Stimulated activated naive B cell treated with anti-CD40 and anti-IgM and Interleukin-4, amounts not matched to agents 10 μg/mL and 1 μg/mL and 100 μg/mL, for 72 hours (primary cell): ENCODE measurements around the gene RASD2.
A peak's percentile ranks its signal among the peaks of the same experiment; 100 is the strongest.

ENCODE experiments used
- ATAC-seq, 2 donors: fragments of 150-1000 bp; cut with Tn5 transposase; replicated peaks; 2 replicates each; pipeline ENCODE4 v1.10.0; 2021; ENCODE audit warnings: moderate library complexity in 1 of 2
- DNase-seq: peaks from one replicate; pipeline ENCODE4 v3.0.0; 2021
- H3K27ac Mint-ChIP-seq: one replicate; pipeline ENCODE4 v1.8.0; 2022; ENCODE audit warnings: mild to moderate bottlenecking, mixed read lengths
- H3K27me3 Mint-ChIP-seq, 2 donors: one replicate each; pipeline ENCODE4 v1.8.0; 2022; ENCODE audit warnings: mixed read lengths in 2 of 2
- H3K36me3 Mint-ChIP-seq, 2 donors: one replicate each; pipeline ENCODE4 v1.8.0; 2022; ENCODE audit warnings: mixed read lengths in 2 of 2, mild to moderate bottlenecking in 1 of 2
- H3K4me1 Mint-ChIP-seq, 2 donors: one replicate each; pipeline ENCODE4 v1.8.0; 2022; ENCODE audit warnings: mixed read lengths in 2 of 2, mild to moderate bottlenecking in 1 of 2
- H3K4me3 Mint-ChIP-seq, 2 donors: one replicate each; pipeline ENCODE4 v1.8.0; 2022; ENCODE audit warnings: mild to moderate bottlenecking in 2 of 2, mixed read lengths in 2 of 2, moderate library complexity in 1 of 2
- H3K9me3 Mint-ChIP-seq, 2 donors: one replicate each; pipeline ENCODE4 v1.8.0; 2022; ENCODE audit warnings: mixed read lengths in 2 of 2, mild to moderate bottlenecking in 1 of 2

The RASD2 gene

DNA sequence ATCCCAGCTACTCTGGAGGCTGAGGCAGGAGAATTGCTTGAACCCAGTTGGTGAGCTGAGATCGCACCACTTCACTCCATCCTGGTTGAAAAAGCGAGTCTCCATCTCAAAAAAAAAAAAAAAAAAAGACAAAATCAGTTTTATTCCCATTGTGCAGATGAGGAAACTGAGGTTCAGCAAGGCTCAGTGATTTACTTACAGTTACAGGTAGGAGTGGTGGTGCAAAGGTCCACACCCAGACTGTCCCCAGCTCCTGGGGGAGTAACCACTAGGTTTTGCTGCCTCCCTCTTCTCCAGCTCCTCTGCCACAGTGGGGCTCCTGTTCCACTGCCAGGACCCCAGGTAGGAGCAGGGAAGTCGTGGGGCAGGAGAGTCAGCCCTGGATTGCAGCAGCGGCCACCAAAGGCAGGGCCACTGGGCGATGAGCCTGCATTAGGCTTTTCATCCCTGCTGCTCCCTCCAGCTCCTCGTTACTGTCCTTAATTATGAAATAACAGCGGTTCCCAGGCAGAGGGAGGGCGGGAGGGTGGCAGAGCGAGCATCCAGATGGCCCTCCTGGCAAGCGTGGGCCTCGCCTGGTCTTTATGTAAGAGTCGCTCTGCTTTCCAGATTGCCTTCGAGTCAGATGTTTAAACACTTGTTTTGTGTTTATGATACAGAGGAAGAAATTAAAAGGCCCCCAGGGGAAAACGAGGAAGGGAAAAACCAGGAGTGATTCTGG, 15.5 kb upstream of the RASD2 start:
- Mint-ChIP-seq H3K4me1 (peaks cover 13 to 18% of the 10 kb centered on the region in 2 donors), H3K36me3 (peaks cover 1 to 3% of the 10 kb centered on the region in 2 donors), H3K9me3 (no peaks in the 10 kb centered on the region), H3K27ac (no peak overlapping the region), H3K27me3 (peaks cover 27 to 29% of the 10 kb centered on the region in 2 donors), H3K4me3 (no peak overlapping the region)
- no peak for DNase-seq
- ATAC-seq = no peak

DNA sequence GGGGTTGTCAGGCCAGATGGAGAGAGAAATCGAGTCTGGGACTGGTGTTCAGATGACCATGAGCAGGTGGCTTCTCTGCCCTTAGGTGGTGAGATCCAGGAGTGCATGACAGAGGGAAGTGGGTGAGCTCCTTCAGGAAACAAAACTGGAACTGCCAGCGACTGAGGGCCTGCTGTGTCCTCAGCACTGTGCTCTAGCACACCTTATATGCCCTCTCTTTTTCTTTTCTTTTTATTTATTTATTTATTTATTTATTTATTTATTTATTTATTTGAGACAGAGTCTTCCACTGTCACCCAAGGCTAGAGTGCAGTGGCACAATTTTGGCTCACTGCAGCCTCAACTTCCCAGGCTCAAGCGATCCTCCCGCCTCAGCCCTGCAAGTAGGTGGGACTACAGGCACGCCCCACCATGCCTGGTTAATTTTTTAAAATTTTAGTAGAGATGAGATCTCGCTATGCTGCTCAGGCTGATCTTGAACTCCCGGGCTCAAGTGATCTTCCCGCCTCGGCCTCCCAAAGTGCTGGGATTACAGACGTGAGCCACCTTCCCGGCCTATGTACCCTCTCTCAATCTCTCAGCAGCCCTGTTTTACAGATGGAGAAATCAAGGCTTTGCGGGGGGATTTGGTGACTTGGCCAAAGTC, 14.8 kb upstream of the RASD2 start:
- peaks cover 1 to 3% of the 10 kb centered on the region in 2 donors for H3K36me3 Mint-ChIP-seq
- DNase-seq (no peak), ATAC-seq (no peak)
- no peak overlapping the region for H3K4me3 Mint-ChIP-seq
- peaks cover 20 to 22% of the 10 kb centered on the region in 2 donors for H3K27me3 Mint-ChIP-seq
- H3K4me1 Mint-ChIP-seq = peaks cover 13 to 18% of the 10 kb centered on the region in 2 donors
- no peaks in the 10 kb centered on the region for H3K9me3 Mint-ChIP-seq
- no peak overlapping the region for H3K27ac Mint-ChIP-seq

DNA sequence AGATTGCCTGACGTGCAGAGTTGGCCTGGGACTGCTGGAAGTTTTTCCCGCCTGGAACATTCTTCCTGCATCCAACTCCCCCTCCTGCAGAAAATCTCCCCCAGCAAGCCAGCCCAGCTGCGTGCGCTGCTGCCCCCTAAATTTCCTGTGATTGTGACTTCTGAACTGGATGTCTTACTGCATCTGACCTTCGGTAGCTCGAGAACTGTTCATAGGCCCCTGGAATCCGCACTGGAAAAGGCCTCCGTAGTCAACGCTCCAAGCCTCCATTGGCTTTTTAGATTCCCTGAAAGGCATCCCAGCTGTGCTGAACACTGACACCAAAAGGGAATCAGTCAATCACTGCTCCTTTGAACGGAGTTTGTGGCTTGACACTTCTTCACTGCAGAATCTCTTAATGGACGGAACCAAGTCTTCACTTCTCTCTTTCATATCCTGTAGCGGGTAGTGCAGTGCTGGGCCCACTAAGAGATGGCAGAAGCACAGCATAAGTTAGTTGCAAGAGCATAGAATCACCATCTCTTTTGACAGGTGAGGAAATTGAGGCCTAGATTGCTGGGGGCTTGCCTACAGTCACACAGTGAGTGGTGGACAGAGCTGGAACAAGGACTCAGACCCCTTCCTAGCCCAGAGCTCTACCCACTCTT, 14.2 kb upstream of the RASD2 start:
- DNase-seq = no peak
- H3K4me1 Mint-ChIP-seq = peaks cover 13 to 18% of the 10 kb centered on the region in 2 donors
- H3K9me3 Mint-ChIP-seq = no peaks in the 10 kb centered on the region
- H3K36me3 Mint-ChIP-seq = peaks cover 1 to 3% of the 10 kb centered on the region in 2 donors
- peaks cover 14 to 15% of the 10 kb centered on the region in 2 donors for H3K27me3 Mint-ChIP-seq
- H3K27ac Mint-ChIP-seq = no peak overlapping the region
- ATAC-seq = peak in 1 of 2 donors; percentile 43
- H3K4me3 Mint-ChIP-seq = no peak overlapping the region

DNA sequence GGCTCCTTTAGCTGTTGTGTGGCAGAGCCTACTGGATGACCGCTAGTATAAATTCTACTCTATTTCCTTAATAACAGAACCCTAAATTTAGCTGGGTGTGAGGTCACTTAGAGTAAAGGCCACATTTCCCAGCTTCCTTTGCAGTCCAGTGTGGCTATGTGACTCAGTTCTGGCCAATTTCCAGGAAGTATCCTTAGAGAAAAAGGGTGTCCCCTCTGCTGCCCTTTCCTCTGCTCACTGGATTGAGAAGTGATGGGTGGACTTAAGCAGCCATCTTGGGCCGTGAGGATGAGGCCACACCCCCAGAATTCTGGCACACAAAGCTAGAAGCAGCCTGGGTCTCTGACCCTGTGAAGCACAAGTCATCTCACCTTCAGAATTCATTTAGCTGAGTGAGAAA, 11.7 kb upstream of the RASD2 start:
- ATAC-seq = no peak
- no peak for DNase-seq
- Mint-ChIP-seq H3K4me3 (no peak overlapping the region), H3K27me3 (peaks cover 5 to 6% of the 10 kb centered on the region in 2 donors), H3K36me3 (peaks cover 1 to 3% of the 10 kb centered on the region in 2 donors), H3K9me3 (no peaks in the 10 kb centered on the region), H3K4me1 (peaks cover 13 to 15% of the 10 kb centered on the region in 2 donors), H3K27ac (no peak overlapping the region)

DNA sequence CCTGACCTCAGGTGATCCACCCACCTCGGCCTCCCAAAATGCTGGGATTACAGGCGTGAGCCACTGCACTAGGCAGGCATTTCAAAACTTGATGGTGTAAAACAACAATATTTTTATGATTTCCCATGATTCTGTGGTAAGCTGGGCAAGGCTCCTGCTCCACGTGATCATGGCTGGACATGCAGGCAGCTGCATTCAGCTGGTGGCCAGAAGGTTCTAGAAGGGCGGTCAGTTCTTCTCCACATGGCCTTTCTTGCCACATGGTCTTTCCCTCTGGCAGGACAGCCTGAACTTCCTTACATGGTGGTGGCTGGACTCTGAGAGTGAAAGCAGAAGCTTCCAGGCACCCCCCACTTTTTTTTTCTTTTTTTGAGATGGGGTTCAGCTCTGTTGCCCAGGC, 9.9 kb upstream of the RASD2 start:
- Mint-ChIP-seq H3K27ac (no peak overlapping the region), H3K4me3 (no peak overlapping the region), H3K9me3 (no peaks in the 10 kb centered on the region), H3K4me1 (peaks cover 13 to 15% of the 10 kb centered on the region in 2 donors), H3K36me3 (peaks cover 1 to 3% of the 10 kb centered on the region in 2 donors), H3K27me3 (peaks cover 11 to 14% of the 10 kb centered on the region in 2 donors)
- ATAC-seq = no peak
- no peak for DNase-seq

DNA sequence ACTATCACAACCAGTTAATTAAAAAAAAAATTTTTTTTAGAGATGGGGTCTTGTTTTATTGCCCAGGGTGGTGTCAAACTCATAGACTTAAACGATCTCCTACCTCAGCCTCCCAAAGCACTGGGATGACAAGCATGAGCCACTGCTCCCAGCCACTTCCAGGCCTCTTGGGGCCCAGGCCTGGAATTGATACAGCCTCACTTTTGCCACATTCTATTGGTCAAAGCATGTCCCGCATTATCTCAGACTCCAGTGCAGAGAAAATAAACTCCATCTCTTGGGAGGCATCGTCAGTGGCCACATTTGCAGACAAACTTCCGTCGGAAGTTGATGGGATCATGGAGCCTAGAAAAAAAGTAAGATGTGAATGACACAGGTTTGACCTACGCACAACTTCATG, 9.4 kb upstream of the RASD2 start:
- H3K4me3 Mint-ChIP-seq = no peak overlapping the region
- H3K27me3 Mint-ChIP-seq = peaks cover 14 to 17% of the 10 kb centered on the region in 2 donors
- peaks cover 13 to 15% of the 10 kb centered on the region in 2 donors for H3K4me1 Mint-ChIP-seq
- H3K27ac Mint-ChIP-seq = no peak overlapping the region
- peaks cover 1 to 3% of the 10 kb centered on the region in 2 donors for H3K36me3 Mint-ChIP-seq
- no peaks in the 10 kb centered on the region for H3K9me3 Mint-ChIP-seq
- no peak for DNase-seq
- ATAC-seq = no peak

DNA sequence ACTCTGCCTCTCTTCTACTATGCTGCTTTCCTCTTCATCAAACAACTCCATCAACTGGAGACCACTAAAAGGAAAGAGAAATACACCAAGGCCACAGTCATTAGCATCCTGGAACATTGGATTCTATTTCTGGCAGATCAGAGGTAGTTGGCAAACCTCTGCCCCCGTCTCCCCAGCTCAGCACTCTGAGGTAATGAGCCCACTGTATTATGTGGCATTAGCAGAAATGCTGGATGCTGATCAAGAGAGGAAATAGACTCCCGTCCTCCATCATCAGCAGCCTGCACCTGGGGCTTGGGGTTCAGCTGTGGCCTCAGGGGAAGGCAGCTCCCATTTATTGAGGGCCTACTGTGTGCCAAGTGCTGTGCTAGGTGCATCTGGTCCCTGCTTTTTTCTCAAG, 9.0 kb upstream of the RASD2 start:
- Mint-ChIP-seq H3K27ac (no peak overlapping the region), H3K27me3 (peaks cover 14 to 17% of the 10 kb centered on the region in 2 donors), H3K9me3 (no peaks in the 10 kb centered on the region), H3K36me3 (peaks cover 1 to 3% of the 10 kb centered on the region in 2 donors), H3K4me1 (peaks cover 11 to 13% of the 10 kb centered on the region in 2 donors), H3K4me3 (no peak overlapping the region)
- DNase-seq (no peak), ATAC-seq (no peak)

DNA sequence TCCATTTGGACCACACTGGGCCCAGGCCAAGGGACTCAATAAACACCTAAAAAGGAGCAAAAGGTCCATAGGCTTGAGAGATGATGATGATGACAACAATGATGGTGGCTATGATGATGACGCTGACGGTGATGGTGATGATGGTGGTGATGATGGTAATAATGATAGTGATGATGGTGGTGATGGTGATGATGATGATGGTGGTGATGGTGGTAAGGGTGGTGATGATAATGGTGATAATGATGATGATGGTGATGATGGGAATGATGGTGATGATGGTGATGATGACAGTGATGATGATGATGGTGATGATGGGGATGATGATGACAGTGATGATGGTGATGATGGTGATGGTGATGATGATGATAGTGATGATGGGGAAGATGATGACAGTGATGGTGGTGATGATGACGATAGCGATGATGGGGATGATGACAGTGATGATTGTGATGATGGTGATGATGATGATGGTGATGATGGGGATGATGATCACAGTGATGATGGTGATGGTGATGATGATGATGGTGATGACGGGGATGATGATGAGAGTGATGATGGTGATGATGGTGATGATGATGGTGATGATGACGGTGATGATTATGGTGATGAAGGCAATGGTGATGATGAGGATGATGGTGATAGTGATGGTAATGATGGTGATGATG, 7.1 kb upstream of the RASD2 start:
- H3K4me1 Mint-ChIP-seq = peaks cover 5 to 6% of the 10 kb centered on the region in 2 donors
- peaks cover 18 to 19% of the 10 kb centered on the region in 2 donors for H3K27me3 Mint-ChIP-seq
- DNase-seq (no peak), ATAC-seq (no peak)
- H3K36me3 Mint-ChIP-seq = peaks cover 0 to 8% of the 10 kb centered on the region in 2 donors
- H3K4me3 Mint-ChIP-seq = no peak overlapping the region
- no peak overlapping the region for H3K27ac Mint-ChIP-seq
- H3K9me3 Mint-ChIP-seq = peaks cover 0 to 5% of the 10 kb centered on the region in 2 donors

DNA sequence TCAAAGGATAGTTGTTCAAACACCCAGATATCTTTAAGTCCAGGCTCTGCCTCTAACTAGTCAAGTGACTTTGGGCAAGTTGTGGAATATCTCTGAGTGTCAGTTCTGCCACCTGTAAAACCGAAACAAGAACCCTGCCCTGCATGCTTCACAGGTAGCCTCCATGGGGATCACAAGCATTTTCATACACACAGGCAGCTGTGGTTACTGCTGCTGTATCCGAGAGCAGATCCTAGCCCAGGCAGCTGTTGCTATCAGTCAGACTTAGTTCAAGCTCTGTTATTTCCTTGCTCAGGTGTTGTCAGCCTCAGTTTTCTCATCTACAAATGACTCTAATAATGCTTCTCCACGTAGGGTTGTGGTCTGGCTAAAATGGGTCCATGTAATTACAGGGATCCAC, 6.5 kb upstream of the RASD2 start:
- Mint-ChIP-seq H3K9me3 (peaks cover 0 to 5% of the 10 kb centered on the region in 2 donors), H3K27ac (no peak overlapping the region), H3K4me1 (peaks cover 6 to 7% of the 10 kb centered on the region in 2 donors), H3K36me3 (peaks cover 0 to 8% of the 10 kb centered on the region in 2 donors), H3K27me3 (peaks cover 24 to 25% of the 10 kb centered on the region in 2 donors), H3K4me3 (no peak overlapping the region)
- ATAC-seq = peak in 1 of 2 donors; percentile 36
- no peak for DNase-seq

DNA sequence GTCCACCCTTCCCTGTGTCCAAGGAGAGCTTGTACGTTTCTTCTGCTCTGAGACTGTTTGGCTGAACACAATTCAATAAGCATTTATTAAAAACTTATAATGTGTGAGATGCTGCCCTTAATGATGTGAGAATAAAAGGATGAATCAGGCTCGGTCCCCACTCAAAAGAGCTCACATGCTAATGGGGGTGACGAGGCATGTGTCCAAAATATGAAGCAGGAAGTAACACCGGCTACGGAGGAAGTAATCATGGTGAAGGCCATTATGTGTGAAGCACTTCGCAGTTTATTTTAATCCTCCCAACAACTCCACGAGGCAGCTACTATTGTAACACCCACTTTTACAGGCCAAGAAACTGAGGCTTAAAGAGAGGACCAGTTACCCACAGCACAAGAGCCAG, 3.4 kb upstream of the RASD2 start:
- Mint-ChIP-seq H3K9me3 (peaks cover 0 to 5% of the 10 kb centered on the region in 2 donors), H3K36me3 (peaks cover 0 to 4% of the 10 kb centered on the region in 2 donors), H3K4me1 (peaks cover 7 to 18% of the 10 kb centered on the region in 2 donors), H3K4me3 (no peak overlapping the region), H3K27ac (no peak overlapping the region), H3K27me3 (peaks cover 34 to 36% of the 10 kb centered on the region in 2 donors)
- no peak for ATAC-seq
- DNase-seq = no peak

DNA sequence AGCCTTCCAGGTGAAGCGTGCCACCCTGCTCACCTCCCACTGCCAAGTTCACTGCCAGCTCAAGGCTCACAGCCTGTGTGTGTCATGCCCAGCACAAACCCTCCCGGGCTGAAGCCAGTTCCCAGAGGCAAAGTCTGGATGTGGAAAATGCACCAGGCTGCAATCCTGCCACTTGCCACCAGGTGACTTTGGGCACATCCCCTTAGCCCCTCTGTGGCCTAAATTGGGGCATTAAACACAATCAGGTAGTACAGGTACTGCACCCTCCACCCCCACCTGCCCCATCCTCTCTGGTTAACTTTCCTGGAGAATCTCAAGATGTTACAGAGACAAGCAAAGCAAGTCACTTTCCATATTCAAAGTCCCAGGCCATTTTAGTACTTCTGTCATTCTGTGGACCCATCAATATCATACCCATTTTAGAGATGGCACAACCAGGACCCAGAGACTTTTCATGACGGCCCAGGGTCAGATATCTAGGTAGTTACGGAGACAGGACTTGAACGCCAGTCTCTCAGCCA, 1.8 kb upstream of the RASD2 start:
- H3K4me3 Mint-ChIP-seq = no peak overlapping the region
- ATAC-seq = no peak
- no peak overlapping the region for H3K27ac Mint-ChIP-seq

DNA sequence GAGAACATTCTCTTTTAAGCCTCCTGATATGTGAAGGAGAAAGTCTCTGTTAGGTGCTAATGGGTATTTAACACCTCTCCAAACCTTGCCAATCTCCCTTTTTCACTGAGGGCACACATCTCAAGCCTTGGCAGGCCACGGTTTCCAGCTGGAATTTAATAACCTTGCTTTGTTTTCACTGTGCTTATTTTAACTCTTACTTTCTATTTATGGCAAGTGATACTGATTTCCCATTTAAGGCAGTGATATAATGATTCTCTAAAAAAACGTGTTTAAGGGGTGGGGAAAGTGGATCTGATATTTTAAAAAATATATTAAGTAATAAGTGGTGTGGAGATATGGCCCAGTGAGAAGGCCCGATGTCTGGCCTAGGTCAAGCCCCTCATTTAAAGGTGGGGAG, 1.1 kb upstream of the RASD2 start:
- Mint-ChIP-seq H3K27me3 (peaks cover 51% of the 10 kb centered on the region in 2 donors), H3K4me1 (peaks cover 10 to 26% of the 10 kb centered on the region in 2 donors), H3K27ac (no peak overlapping the region), H3K9me3 (peaks cover 0 to 5% of the 10 kb centered on the region in 2 donors), H3K36me3 (peaks cover 0 to 4% of the 10 kb centered on the region in 2 donors), H3K4me3 (peak overlapping the region; percentile 37 to 79)
- ATAC-seq (no peak), DNase-seq (no peak)

More for the DNA sequence above, 1.8 kb upstream of the RASD2 start:
- no peak for DNase-seq
- peaks cover 0 to 4% of the 10 kb centered on the region in 2 donors for H3K36me3 Mint-ChIP-seq
- peaks cover 48 to 49% of the 10 kb centered on the region in 2 donors for H3K27me3 Mint-ChIP-seq
- peaks cover 0 to 5% of the 10 kb centered on the region in 2 donors for H3K9me3 Mint-ChIP-seq
- H3K4me1 Mint-ChIP-seq = peaks cover 10 to 23% of the 10 kb centered on the region in 2 donors

DNA sequence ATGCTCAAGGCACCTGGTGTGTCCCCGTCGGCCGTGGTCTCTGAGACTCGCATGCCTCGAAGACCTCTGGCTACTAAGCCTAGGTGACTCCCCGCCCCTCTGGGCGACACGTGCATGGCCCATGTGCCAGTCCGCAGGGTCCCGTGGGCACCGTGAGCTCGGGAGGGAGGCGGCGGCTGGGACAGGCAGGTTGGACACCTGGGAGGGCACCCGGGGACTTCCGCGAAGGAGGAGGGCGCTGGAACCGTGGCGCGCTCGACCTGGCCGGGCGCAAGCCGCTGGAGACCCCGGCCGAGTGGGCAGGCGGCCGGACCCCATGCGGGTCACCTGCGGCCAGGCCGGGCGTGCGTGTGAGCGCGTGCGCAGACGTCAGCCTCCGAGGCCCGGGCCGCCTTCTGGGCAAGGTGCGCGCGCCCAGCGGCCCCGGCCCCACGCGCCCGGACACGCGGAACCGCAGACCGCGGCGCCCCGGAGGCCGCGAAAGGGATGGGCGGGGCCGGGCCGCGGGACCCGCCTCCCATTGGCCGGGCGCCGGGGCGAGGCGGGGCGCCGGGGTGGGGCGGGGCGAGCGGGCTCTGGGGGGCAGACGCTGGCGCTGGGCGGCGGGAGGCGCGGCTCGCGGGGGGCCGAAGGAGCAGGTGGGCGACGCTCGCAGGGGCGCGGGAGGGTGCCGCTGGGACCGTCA, 579 bp upstream of the RASD2 start:
- DNase-seq (peak; percentile 42), ATAC-seq (peak; percentile 88 to 92)
- H3K9me3 Mint-ChIP-seq = peaks cover 0 to 5% of the 10 kb centered on the region in 2 donors
- H3K4me1 Mint-ChIP-seq = peaks cover 10 to 26% of the 10 kb centered on the region in 2 donors
- peaks cover 0 to 4% of the 10 kb centered on the region in 2 donors for H3K36me3 Mint-ChIP-seq
- peak overlapping the region; percentile 73 to 79 for H3K4me3 Mint-ChIP-seq
- H3K27me3 Mint-ChIP-seq = peaks cover 55% of the 10 kb centered on the region in 2 donors
- H3K27ac Mint-ChIP-seq = no peak overlapping the region
